ENCODE data around the gene DDX54.
A peak's percentile ranks its signal among the peaks of the same experiment; 100 is the strongest.
"Not testable (repeated sequence)": the region's sequence is repeated elsewhere in the genome, so short reads cannot be mapped to it uniquely, and the experiment has no call there.

Gene DDX54

GRCh38 chr12:113134521-113134951, 50.7 kb downstream of the DDX54 start:
- intact Hi-C loops (cut with DNase I): no loop called here
- DNase-seq: peak in 2 of 10 donors; percentile 60 to 76

DNA sequence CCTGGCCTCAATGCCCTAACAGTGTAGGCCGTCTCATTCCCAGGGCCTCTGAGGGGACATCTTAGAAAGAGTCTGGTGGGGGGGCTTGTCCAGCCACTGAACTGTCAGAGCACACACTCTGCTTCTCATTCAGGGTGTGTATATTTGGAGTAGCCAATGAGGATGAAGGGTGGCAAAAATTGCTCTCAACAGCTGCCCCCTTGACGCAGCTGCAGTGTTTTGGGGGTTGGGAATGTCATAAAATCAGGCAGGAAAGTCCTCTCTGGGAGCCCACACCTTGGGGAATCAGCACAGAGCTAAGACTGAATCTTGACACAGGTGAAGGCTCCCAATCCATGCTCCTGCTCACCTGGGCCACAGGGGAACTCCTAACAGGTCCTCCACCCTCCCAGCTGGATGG, 51.2 kb downstream of the DDX54 start:
- peak in 2 of 10 donors; percentile 30 to 42 for DNase-seq
- intact Hi-C loops (cut with DNase I): no loop called here

DNA sequence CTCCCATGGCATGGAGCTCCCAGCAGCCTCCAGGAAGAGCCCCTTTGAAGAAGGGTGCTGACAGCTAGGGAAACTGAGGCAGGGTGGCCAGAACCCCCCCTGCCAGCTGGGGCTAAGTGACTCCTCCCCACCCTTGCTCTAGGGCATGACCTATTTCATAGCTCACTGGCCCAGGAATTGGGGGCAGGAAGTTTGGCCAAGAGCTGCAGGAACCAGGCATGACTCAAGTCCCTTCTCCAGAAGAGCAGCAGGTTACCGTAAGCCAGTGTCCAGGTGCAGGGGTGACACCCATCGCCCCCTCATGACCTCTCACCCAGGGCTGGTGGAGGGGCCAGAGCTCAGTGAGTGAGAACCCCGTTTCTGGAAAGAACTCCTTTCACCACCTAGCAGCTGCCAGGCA, 51.6 kb downstream of the DDX54 start:
- peak in 2 of 10 donors; percentile 17 to 68 for DNase-seq

DNA sequence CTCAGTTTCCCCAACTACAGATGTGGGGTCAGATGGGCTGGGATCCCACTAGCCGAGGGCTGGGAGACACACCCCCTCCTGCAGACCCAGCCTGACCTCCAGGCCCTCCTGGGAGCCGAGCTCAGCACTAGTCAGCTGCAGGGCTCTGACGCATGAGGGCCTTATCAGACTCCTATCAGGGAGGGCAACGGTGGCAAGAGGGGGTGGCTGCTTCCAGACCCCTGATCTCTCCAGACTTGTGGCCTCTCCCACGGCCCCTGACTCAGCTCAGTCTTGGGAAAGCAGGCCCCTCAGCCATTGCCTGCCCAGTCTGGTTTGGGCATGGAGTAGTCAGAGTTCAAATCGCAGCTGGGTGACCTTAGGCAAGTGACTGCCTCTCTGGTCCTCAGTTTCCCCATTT, 52.2 kb downstream of the DDX54 start:
- intact Hi-C loops (cut with DNase I): no loop called here
- peak in 2 of 10 donors; percentile 65 to 76 for DNase-seq

More for the DNA sequence above, 51.6 kb downstream of the DDX54 start:
- intact Hi-C loops (cut with DNase I): no loop called here

DNA sequence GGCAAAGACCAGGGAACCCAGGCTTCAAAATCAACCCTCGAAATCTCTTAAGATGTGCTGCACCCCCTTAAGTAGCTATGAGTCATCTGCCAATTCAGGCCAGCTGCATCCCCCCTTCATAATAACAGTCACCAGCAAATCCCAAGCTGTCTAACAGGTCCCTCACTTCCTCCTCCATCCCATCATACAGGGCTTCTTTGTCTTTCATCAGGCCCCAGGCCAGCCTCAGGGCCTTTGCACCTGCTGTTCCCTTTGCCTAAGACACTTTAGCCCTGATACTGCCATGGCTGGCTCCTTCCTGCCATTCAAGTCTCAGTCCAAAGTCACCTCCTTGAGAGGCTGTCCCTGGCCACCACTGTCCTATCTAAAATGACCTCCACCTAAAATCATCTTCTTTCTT, 53.7 kb downstream of the DDX54 start:
- DNase-seq: peak in 2 of 10 donors; percentile 40 to 55
- intact Hi-C loops (cut with DNase I): no loop called here

DNA sequence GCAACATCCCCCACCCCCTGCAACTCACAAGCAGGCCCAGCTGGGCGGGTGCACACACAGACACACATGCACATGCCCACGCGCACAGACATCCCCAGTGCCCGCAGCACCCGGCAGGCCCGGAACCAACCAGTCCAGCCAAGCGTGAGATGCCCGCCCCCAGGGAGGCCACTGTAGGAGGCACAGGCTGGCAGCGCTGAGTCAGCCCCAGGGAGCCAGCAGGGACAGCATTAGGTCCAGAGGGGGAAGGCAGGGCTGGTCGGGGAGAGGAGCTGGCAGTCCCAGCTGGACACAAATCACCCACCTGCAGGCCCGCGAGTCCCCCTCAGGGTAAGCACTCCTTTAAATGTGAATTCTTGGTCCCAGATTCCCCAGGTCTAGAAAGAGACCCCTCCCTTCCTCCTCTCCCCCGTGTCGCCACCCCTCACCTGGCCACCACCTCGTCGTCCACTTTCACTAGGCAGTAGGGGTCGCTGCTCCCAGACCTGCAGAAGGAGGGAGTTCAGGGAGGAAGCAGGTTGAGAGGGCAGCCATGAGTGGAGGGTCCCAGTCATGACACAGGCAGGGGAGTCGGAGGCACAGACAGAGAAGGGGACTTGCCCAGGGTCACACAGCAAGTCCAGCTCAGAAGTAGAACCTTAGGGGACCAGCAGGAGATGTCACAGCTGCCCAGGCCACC, 54.7 kb downstream of the DDX54 start:
- intact Hi-C loops (cut with DNase I): no loop called here
- DNase-seq: peak; percentile 69 to 98 (median 84)

DNA sequence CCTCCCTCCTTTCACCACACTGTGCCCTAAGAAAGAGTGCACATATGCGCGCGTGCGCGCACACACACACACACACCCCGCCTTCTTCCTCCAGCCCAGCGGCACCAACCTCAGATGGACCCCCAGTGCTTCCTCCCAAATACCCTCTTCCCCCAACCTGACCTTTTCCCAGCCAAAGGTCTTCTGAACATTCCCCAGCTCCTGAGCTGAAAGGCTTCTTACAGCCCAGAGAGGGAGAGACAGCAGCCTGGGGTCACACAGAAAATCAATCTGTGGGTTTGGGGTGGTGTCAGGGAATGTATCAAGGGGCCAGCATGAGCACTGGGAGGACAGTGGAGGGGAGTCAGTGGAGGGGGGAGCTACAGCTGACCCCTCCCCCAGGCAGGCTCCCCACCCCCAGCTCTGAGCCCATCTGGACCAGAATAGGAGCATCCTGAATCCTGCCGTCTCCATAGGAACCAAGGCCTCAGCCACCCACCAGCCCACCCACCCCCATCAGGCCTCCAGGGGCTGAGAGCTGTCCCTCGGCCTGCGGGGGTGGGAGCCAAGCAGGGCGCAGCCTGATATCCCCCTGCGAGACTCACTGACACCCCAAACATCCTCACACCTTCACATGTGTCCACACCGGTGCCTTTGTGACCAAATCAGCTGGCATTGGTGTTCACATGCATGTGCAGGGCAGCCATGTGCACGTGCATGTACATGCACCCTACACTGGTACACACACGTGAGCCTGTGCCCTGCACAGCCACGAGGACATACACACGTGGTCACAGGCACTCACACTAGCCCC, 55.4 kb downstream of the DDX54 start:
- intact Hi-C loops (cut with DNase I): no loop called here
- DNase-seq: peak in 3 of 10 donors; percentile 58 to 76 (median 59)

GRCh38 chr12:113128802-113129663, 56.2 kb downstream of the DDX54 start:
- no peak for DNase-seq
- intact Hi-C loops (cut with DNase I): no loop called here

- DNase-seq: peak in 2 of 10 donors; percentile 25 to 60
- intact Hi-C loops (cut with DNase I): no loop called here
Measured at GRCh38 chr12:113127791-113128199, 57.5 kb downstream of the DDX54 start.

DNA sequence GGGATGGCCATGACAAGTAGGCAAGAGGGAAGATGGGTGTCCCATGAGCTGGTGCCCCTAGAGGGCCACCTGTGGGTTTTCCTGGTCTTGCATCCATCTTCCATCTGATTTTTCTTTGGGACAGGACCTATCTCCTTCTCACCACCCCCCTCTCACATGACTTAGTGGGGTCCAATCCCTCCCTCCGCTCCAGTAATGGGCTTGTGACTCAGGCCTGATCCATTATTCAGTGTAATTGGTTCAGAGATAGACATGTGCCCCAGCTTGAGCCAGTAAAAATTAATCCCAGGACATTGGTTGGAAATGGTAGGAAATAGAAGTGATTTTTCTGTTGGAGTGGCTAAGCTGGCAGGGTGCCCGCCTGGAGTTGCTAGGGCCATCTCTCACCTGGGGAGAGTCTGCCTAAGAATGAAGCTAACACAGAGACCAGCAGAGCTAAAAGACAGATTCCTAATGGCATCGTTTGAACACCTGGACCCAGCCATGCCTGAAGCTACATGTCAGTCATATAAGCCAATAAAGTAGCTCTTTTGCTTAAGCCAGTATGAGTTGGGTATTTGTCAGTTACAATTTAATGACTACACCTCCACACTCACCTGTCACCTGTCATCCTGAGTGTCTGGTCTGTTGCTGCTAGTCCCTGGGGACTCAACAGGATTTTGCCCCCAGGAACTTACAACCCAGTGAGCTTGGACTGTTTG, 64.5 kb downstream of the DDX54 start:
- peak in 2 of 10 donors; percentile 50 to 54 for DNase-seq
- intact Hi-C loops (cut with DNase I): no loop called here

GRCh38 chr12:113119980-113120669, 65.2 kb downstream of the DDX54 start:
- intact Hi-C loops (cut with DNase I): no loop called here

DNA sequence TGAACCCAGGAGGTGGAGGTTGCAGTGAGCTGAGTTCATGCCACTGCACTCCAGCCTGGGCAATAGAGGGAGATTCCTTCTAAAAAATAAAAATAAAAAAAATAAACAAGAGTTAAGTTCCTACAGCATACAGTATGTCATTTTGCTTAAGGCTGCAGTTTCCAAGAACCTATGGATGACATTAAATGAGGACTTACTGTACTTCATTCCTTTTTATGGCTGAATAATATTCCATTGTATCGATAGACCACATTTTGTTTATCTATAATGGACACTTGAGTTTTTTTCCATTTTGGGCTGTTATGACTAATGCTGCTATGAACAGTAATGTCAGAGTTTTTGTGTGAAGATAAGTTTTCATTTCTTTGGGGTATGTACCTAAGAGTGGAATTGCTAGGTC, 67.1 kb downstream of the DDX54 start:
- intact Hi-C loops (cut with DNase I): no loop called here
- no peak for DNase-seq

More at GRCh38 chr12:113119980-113120669, 65.2 kb downstream of the DDX54 start:
- DNase-seq: peak in 6 of 10 donors; percentile 40 to 91 (median 76)

- intact Hi-C loops (cut with DNase I): not testable (repeated sequence)
- peak in 1 of 10 donors; percentile 4 for DNase-seq
Measured at GRCh38 chr12:113117684-113118083, 67.6 kb downstream of the DDX54 start.

DNA sequence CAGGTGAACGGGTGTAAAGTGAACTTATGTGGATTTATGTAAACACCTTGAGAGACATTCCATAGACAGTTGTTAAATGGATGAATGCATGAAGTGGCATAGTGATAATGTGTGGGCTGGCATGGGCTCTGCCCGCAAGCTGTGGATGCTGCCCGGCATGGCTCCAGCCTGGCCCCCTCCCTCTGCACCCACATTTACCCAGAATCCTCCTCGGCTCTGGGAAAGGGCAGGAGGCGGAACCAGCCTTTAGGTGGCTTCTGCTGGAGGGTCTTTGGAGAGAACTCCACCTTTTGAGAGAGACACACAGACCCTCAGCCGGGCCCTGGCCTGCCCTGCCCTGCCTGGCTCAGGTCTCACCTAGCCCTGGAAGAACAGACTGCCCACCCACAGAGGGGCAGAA, 68.4 kb downstream of the DDX54 start:
- DNase-seq: peak in 5 of 10 donors; percentile 52 to 89 (median 75)
- intact Hi-C loops (cut with DNase I): no loop called here

- peak in 2 of 10 donors; percentile 59 to 72 for DNase-seq
Measured at GRCh38 chr12:113115455-113116126, 69.7 kb downstream of the DDX54 start.

DNA sequence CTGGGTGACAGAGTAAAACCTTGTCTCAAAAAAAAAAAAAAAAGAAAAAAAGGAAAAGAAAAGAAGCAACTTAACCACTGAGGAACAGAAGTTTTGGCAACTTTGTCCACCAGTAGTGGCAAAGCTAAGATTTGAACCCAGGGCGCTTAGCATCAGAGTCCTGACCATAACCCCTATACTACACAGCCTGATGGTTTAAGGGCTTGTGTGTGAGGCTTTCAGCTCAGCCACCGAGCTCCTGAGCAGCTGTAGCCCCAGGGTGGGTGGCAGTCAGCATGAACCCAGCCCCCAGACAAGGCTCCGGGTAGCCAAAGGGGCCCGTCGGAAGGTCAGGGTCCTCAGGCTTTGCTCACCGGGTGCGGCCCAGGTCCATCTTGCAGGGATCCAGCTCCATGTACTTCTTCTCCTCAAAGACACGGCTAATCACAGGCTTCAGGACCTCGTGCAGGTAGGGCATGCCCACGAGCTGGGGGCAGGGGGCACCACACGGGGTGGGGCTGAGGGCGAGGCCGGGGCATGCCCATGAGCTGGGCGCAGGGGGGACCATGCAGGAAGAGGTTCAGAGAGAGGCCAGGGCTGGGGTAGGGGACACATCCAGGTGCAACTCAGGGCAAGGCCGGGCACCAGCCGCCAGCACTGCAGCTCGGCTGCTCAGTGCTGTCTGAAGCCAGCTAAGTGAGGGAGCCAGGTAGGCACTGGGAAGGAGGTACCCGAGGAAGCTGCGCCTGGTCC, 70.7 kb downstream of the DDX54 start:
- intact Hi-C loops (cut with DNase I): no loop called here
- DNase-seq: peak in 3 of 10 donors; percentile 47 to 71 (median 66)

More at GRCh38 chr12:113115455-113116126, 69.7 kb downstream of the DDX54 start:
- intact Hi-C loops (cut with DNase I): no loop called here

DNA sequence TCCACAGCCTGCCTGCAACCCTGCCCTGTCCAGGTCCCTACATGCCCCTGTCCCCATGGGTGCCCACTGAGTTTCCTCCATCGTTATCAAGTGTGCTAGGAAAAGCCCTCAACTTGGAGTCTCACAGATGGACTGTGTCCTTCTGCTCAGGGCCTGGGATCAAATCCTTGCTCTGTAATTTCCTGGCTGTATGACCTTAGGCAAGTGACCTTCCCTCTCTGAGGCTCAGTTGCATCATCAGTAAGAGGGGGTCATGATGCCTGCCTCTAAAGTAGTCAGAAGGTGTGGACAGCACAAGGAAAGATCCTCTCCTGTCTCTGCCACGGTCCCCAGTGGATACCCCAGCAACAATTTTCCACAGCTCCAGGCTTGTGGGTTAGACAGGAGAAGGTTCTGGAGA, 71.9 kb downstream of the DDX54 start:
- intact Hi-C loops (cut with DNase I): no loop called here
- no peak for DNase-seq

Data from posterior cingulate gyrus (tissue), 11 donors.